ENCODE data around the gene TANK.

- no peak for TF ChIP-seq CTCF (IDR thresholded peaks at IDR 0.05)
- TF ChIP-seq POLR2A (IDR thresholded peaks at IDR 0.05) = no peak
Measured at GRCh38 chr2:161239326-161240109, 79.3 kb downstream of the TANK start.
